ENCODE results near the gene ASPHD1. TPM values are rescaled to one million over a fixed set of nuclear protein-coding genes. Genes with fewer than 3 reads are reported as not detected.

ASPHD1 gene, protein sequence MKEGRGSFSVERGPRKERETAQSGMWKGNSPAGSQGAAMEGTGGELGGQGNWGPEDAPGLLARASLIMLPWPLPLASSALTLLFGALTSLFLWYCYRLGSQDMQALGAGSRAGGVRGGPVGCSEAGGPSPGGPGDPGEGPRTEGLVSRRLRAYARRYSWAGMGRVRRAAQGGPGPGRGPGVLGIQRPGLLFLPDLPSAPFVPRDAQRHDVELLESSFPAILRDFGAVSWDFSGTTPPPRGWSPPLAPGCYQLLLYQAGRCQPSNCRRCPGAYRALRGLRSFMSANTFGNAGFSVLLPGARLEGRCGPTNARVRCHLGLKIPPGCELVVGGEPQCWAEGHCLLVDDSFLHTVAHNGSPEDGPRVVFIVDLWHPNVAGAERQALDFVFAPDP
- total RNA-seq, result 8.0 and 12.5 TPM in 2 replicates

DNA sequence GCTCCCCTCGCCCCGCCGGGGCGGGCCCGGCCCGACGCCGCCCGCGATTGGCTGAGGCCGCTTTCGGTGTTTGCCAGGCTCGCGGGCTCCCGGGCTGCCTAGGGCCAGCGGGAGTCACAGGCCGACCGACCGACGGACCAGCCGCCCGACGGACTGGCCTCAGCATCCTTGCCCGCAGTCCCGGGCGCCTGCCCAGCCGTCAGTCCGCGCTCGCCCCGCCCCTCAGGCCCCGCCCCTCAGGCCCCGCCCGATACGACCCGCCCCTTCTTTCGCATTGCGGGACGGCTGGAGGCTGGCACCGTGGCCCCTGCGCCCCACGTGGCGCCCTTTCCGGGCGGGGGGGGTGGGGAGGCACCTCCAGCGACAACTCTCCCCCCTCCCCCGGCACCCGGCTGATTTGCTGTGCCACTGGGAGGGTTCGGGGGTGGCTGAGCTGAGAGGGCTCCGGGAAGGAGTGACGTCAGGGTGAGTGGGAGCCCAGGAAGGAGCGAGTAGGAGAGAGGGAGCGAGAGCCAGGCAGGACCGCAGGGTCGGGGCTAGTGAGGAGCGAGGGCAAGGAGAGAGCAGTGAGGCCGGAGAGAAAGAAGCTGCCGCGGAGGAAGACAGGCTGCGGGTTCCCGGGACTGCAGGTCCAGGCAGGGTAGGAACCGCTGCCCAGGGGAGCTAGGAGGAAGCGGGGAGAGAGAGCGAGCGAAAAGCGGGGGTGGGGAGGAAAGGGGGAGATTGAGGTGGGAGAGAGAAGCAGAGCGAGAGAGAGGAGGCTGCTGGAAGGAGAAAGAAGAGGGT is at the start of gene ASPHD1:
TSS of gene ASPHD1 (plus strand) at position 387 of the 786 bp plus-strand sequence. CDS start 484 bp downstream, outside the sequence.

DNA sequence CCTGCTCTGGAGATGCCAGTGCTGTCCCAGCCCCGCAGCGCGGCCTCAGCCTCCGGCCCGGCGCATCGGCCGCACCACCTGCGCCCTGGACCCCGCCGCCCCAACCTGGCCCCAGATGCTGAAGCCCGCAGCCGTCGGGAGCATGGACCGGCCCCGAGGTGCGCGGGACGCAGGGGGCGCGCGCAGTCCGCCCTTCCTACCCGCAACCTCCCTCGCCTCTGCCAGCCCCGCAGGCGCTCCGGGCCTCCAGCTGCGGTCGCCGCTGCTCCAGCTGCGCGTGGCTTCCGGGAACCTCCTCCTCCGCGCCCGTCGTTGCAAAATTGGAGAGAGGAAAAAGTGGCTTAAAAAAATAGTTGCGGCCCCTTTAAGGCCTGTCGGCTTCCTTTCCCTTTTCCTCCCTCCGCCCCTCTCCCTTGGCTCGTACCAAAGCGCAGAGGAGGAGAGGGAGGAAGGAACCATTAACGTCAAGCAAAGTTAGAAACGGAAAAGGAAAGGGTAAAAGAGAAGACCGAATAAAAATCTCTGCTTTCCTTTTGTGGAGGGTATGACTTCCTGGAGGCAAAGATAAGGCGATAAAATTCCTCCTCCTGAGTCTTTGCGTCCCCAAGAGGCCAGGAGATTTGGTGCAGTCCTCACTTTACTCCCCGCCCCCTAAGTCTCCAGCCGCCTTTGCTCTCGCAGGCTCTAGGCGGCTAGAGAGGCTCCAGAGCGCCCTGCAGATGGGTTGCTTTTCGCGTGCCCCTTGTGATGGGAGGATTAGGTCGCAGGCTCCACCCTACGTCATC is 37.2 kb upstream of the ASPHD1 start, which contains the start of gene CDIPT:
TSS of gene CDIPT (minus strand) at position 343 of the 785 bp plus-strand sequence. CDS start 369 bp downstream, outside the sequence.

DNA sequence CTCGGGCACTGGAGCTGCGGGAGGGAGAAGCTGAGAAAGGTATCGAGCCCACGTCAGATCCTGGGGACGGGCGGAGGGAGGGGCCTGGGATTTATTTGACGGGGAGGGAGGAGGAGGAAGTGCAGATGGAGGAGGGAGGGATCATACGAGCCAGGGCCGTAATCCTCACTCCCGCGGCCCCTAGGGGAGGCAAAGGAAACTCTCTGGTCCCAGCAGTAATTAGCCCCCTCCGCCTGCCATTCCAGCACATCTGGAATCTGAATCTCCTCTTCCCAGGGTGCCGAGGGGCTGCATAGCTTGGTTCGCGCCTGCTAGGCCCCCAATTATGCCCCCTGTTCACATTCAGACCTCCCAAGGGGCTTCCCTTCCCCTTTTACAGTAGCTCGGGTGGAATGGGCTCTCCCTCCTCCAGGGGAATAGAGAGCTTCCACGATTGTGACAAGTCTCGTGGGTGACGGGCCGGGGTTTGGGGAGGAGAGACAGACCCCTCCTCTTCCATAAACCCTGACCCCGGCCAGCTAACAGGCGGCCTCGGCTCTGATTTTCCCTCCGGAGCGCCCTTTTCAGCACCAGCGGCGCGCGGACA is 679 bp upstream of the ASPHD1 start, which contains the start of gene SEZ6L2:
TSS of gene SEZ6L2 (minus strand) at position 35 of the 586 bp plus-strand sequence. CDS start 531 bp downstream, outside the sequence.

DNA sequence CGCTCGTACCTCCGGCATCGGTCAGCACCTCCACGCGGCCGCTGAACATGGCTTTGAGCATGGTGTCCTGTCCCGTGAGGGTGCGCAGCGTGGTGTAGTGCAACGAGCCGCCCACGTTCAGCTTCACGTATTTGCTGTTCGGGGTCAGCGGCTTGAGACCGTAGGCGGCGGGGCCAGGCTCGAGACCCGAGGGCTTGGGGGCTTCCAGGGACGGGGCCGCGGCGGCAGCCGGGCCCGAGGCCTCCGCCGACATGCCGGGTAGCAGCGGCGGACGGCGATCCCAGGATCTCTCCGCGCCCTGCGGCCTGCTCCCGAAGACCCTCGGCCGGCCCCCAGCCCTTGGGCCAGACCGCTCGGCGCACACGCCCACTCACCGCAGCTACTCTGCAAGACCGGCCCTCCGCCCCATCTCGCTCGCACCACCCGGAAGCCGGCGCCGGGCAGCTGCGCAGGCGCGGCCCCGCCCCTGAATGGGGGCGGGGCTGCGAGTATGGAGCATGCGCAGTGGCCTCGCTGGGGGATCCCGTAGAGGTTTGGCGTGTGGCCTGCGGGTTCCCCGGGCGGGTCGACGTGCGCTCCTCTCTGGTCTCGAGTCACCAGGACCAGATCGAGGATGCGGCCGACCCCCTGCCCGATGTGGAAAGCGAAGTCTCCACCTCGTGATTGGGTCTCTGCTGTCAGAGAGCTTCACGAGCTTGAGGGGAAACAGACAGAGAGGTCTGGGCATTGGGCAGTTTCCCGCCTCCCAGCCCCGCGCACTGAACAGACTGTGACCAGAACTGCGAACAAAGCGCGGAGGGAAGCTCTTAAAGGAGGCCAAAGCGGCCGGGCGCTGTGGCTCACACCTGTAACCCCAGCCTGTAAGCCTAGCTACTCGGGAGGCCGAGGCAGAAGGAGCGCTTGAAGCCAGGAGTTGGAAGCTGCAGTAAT is 25.8 kb downstream of the ASPHD1 start, which contains the start of gene KCTD13:
TSS of gene KCTD13 (minus strand) at position 446 of the 930 bp plus-strand sequence. CDS start at position 253, 193 bp downstream.

Other genes with a start within 250 kb of the ASPHD1 start
- not detected in 2 replicates for gene SPN, start 237.2 kb upstream of the ASPHD1 start, total RNA-seq
- 31.1 and 57.9 TPM in 2 replicates for gene QPRT, start 221.3 kb upstream of the ASPHD1 start, total RNA-seq
- not detected in 2 replicates for gene C16orf54, start 154.5 kb upstream of the ASPHD1 start, total RNA-seq
- not detected in 2 replicates for gene ZG16, start 122.2 kb upstream of the ASPHD1 start, total RNA-seq
- 9.8 and 33.5 TPM in 2 replicates for gene KIF22, start 109.7 kb upstream of the ASPHD1 start, total RNA-seq
- 89.4 and 125 TPM in 2 replicates for gene MAZ, start 94.0 kb upstream of the ASPHD1 start, total RNA-seq
- 1.2 and 4.4 TPM in 2 replicates for gene PRRT2, start 88.3 kb upstream of the ASPHD1 start, total RNA-seq
- gene PAGR1, start 84.3 kb upstream of the ASPHD1 start, total RNA-seq, result 16.3 and 18.1 TPM in 2 replicates
- 209 and 363 TPM in 2 replicates for gene MVP, start 80.0 kb upstream of the ASPHD1 start, total RNA-seq
- 69.5 and 81.7 TPM in 2 replicates for gene CDIPT, start 37.3 kb upstream of the ASPHD1 start, total RNA-seq
- 18.4 and 37.0 TPM in 2 replicates for gene SEZ6L2, start 938 bp upstream of the ASPHD1 start, total RNA-seq
- 12.5 and 14.3 TPM in 2 replicates for gene KCTD13, start 25.7 kb downstream of the ASPHD1 start, total RNA-seq
- gene TMEM219, start 61.6 kb downstream of the ASPHD1 start, total RNA-seq, result 63.9 and 76.0 TPM in 2 replicates
- 53.4 and 72.9 TPM in 2 replicates for gene TAOK2, start 73.4 kb downstream of the ASPHD1 start, total RNA-seq
- gene HIRIP3, start 95.1 kb downstream of the ASPHD1 start, total RNA-seq, result 4.8 and 5.0 TPM in 2 replicates
- gene INO80E, start 95.8 kb downstream of the ASPHD1 start, total RNA-seq, result 16.9 and 20.3 TPM in 2 replicates
- gene DOC2A, start 110.5 kb downstream of the ASPHD1 start, total RNA-seq, result 0.42 TPM in 1 of 2 replicates, not detected in the other
- gene C16orf92, start 122.7 kb downstream of the ASPHD1 start, total RNA-seq, result not detected in 2 replicates
- under 0.01 and 0.09 TPM in 2 replicates for gene TLCD3B, start 130.8 kb downstream of the ASPHD1 start, total RNA-seq
- 559 and 1,105 TPM in 2 replicates for gene ALDOA, start 165.3 kb downstream of the ASPHD1 start, total RNA-seq
- gene PPP4C, start 175.5 kb downstream of the ASPHD1 start, total RNA-seq, result 194 and 200 TPM in 2 replicates
- gene TBX6, start 191.4 kb downstream of the ASPHD1 start, total RNA-seq, result under 0.01 TPM in 1 of 2 replicates, not detected in the other
- gene YPEL3, start 195.7 kb downstream of the ASPHD1 start, total RNA-seq, result 5.9 and 6.6 TPM in 2 replicates
- gene GDPD3, start 213.0 kb downstream of the ASPHD1 start, total RNA-seq, result 0.59 and 0.78 TPM in 2 replicates
- gene MAPK3, start 222.7 kb downstream of the ASPHD1 start, total RNA-seq, result 16.9 and 18.7 TPM in 2 replicates